PC-9 (cell line): ENCODE results near the gene TPRN. TPM values are rescaled to one million over a fixed set of nuclear protein-coding genes. Genes with fewer than 3 reads are reported as not detected.

Experiments
- BruUV-seq: library from RNA; stranded (reverse); fragments of 400-500 nt; replicated peaks from 2 replicates; lab custom pipeline; 2021; lab: Mats Ljungman, UMichigan
- CTCF ChIA-PET: fragments of 300-600 bp; sonication (Branson Sonifier 250); formaldehyde crosslinking; loops from one replicate; lab custom pipeline; 2022; ENCODE audit warnings: antibody characterized with exemption; lab: Charles Lee
- POLR2A ChIA-PET: fragments of 300-600 bp; sonication (Branson Sonifier 250); formaldehyde crosslinking; loops from one replicate; lab custom pipeline; 2022; ENCODE audit warnings: antibody characterized with exemption; ENCODE audit not compliant: unreplicated experiment; lab: Charles Lee
- DNase-seq, 2 experiments: peaks; one replicate each; pipeline versions ENCODE4 v3.0.0 to v3.0.0-alpha.2; 2015 to 2022; ENCODE audit warnings: mixed read lengths in 1 of 2
- H2AFZ ChIP-seq: fragments of 200-600 bp; sonication (generic); 2 replicates; pipeline ENCODE4 v1.8.1; 2017; ENCODE audit warnings: antibody characterized with exemption
- H3F3A ChIP-seq: fragments of 200-600 bp; sonication (generic); 2 replicates; pipeline ENCODE4 v1.8.1; 2017; ENCODE audit warnings: antibody characterized with exemption, mild to moderate bottlenecking, low read depth; ENCODE audit not compliant: insufficient read depth
- H3K27ac ChIP-seq: fragments of 200-600 bp; sonication (generic); 2 replicates; pipeline ENCODE4 v1.6.1; 2016; ENCODE audit warnings: mixed run types
- H3K27me3 ChIP-seq: fragments of 200-600 bp; sonication (generic); 2 replicates; pipeline ENCODE4 v1.6.1; 2016; ENCODE audit warnings: low read depth, mixed run types; ENCODE audit not compliant: insufficient read depth
- H3K36me3 ChIP-seq: fragments of 200-600 bp; sonication (generic); 2 replicates; pipeline ENCODE4 v1.6.1; 2016; ENCODE audit warnings: low read depth, mixed run types
- H3K4me1 ChIP-seq: fragments of 200-600 bp; sonication (generic); replicated peaks from 2 replicates; pipeline ENCODE4 v1.6.1; 2016; ENCODE audit warnings: mixed run types; ENCODE audit not compliant: insufficient read depth
- H3K4me2 ChIP-seq: fragments of 200-600 bp; sonication (generic); 2 replicates; pipeline ENCODE4 v1.6.1; 2017; ENCODE audit warnings: mixed run types
- H3K4me3 ChIP-seq: fragments of 200-600 bp; sonication (generic); 2 replicates; pipeline ENCODE4 v1.6.1; 2016; ENCODE audit warnings: mixed run types
- H3K79me2 ChIP-seq: fragments of 200-600 bp; sonication (generic); 2 replicates; pipeline ENCODE4 v1.6.1; 2017; ENCODE audit warnings: low read depth, mixed run types
- H3K9me2 ChIP-seq: fragments of 200-600 bp; sonication (generic); 2 replicates; pipeline ENCODE4 v1.8.1; 2017; ENCODE audit warnings: mild to moderate bottlenecking; ENCODE audit not compliant: insufficient read depth
- H3K9me3 ChIP-seq: fragments of 200-600 bp; sonication (generic); 2 replicates; pipeline ENCODE4 v1.8.1; 2016; ENCODE audit warnings: low read depth; ENCODE audit not compliant: insufficient read depth
- H4K20me1 ChIP-seq: fragments of 200-600 bp; sonication (generic); 2 replicates; pipeline ENCODE4 v1.8.1; 2017; ENCODE audit not compliant: insufficient read depth
- CTCF ChIP-seq: fragments of 200-600 bp; sonication (generic); conservative IDR thresholded peaks from 2 replicates; pipeline ENCODE4 v1.6.1; 2017; ENCODE audit warnings: mixed run types, antibody characterized with exemption, mild to moderate bottlenecking, moderate library complexity
- EZH2 ChIP-seq: fragments of 200-600 bp; sonication (generic); IDR thresholded peaks from 2 replicates; pipeline ENCODE4 v1.8.0; 2017; ENCODE audit warnings: antibody characterized with exemption, low read depth
- intact Hi-C: fragments of 100-400 bp; cut with micrococcal nuclease; formaldehyde crosslinking; loops from one replicate; pipeline ENCODE4 v1.10.0; 2022; ENCODE audit not compliant: unreplicated experiment
- total RNA-seq: library from RNA; stranded (reverse); gene quantifications from 2 replicates; pipeline ENCODE4 v1.2.3, GENCODE V29; 2021

Gene TPRN
- total RNA-seq, 1 experiment from 2014 or later, result 61.8 TPM

DNA sequence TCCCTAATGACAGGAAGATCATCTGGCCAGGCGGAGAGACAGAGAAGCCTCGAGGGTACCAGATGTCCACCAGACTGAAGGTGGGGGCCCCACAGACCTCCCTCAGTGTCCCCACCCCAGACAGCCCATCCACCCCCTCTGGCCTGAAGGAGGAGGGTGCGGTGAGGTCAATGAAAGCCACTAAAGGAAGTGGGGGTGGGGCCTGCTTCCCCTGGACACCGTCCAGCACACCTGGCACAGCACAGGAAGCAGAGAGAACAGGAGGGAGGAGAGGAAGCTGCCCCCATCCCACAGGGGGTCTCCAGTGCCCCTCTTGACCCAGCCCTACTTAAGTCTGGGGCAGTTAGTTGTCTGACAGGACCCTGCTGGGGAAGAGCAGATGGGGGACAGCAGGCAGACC is 41.9 kb downstream of the TPRN start:
- no TSS peak for BruUV-seq
- Histone ChIP-seq H3K36me3 (no peaks in the 10 kb centered on the region), H3K4me3 (no peak overlapping the region), H3K27ac (no peak overlapping the region), H3F3A (peaks cover 8% of the 10 kb centered on the region; the same call in 1 of the 2 replicates), H3K4me2 (no peak overlapping the region), H3K79me2 (no peaks in the 10 kb centered on the region), H3K9me3 (no peaks in the 10 kb centered on the region), H3K27me3 (no peaks in the 10 kb centered on the region), H2AFZ (no peak overlapping the region), H4K20me1 (no peaks in the 10 kb centered on the region), H3K4me1 (no peaks in the 10 kb centered on the region), H3K9me2 (no peaks in the 10 kb centered on the region)
- TF ChIP-seq CTCF (no peak), EZH2 (no peak)
- ChIA-PET CTCF (no interaction called here), POLR2A (no interaction called here)
- no peak for DNase-seq
- intact Hi-C loops, result no loop called here

GRCh38 chr9:137157618-137158415 is 42.7 kb downstream of the TPRN start:
- no peak overlapping the region for H3K27ac ChIP-seq
- no peaks in the 10 kb centered on the region for H4K20me1 ChIP-seq
- H3K79me2 ChIP-seq, result no peaks in the 10 kb centered on the region
- no peak for TF ChIP-seq CTCF
- no peak for TF ChIP-seq EZH2
- H3K4me1 ChIP-seq, result no peaks in the 10 kb centered on the region
- BruUV-seq, result no TSS peak
- H2AFZ ChIP-seq, result no peak overlapping the region
- POLR2A ChIA-PET, result interaction anchor here (0.5 kb wide), 2 partner anchors 47 to 66 kb away, joined by 3 to 10 read pairs; no protein-coding TSS in a partner anchor
- no peak overlapping the region for H3K4me3 ChIP-seq
- H3K36me3 ChIP-seq, result no peaks in the 10 kb centered on the region
- no peaks in the 10 kb centered on the region for H3K27me3 ChIP-seq
- CTCF ChIA-PET, result no interaction called here
- H3K9me2 ChIP-seq, result no peaks in the 10 kb centered on the region
- DNase-seq, result no peak
- H3K4me2 ChIP-seq, result no peak overlapping the region
- H3F3A ChIP-seq, result peaks cover 16% of the 10 kb centered on the region
- intact Hi-C loops, result no loop called here
- no peaks in the 10 kb centered on the region for H3K9me3 ChIP-seq

GRCh38 chr9:137156567-137157375 is 43.8 kb downstream of the TPRN start:
- Histone ChIP-seq H2AFZ (no peak overlapping the region), H3K4me1 (no peaks in the 10 kb centered on the region), H3K27ac (no peak overlapping the region), H3K36me3 (no peaks in the 10 kb centered on the region), H3K4me2 (no peak overlapping the region), H3K79me2 (no peaks in the 10 kb centered on the region), H4K20me1 (no peaks in the 10 kb centered on the region), H3F3A (peaks cover 26% of the 10 kb centered on the region), H3K9me3 (no peaks in the 10 kb centered on the region), H3K9me2 (no peaks in the 10 kb centered on the region), H3K27me3 (no peaks in the 10 kb centered on the region), H3K4me3 (no peak overlapping the region)
- no TSS peak for BruUV-seq
- no peak for TF ChIP-seq CTCF
- TF ChIP-seq EZH2, result no peak
- no peak for DNase-seq
- POLR2A ChIA-PET, result interaction anchor here (0.5 kb wide), 2 partner anchors 48 to 67 kb away, joined by 3 to 10 read pairs; no protein-coding TSS in a partner anchor
- CTCF ChIA-PET, result interaction anchor here (0.6 kb wide), 1 partner anchor 11 kb away, joined by 4 read pairs; no protein-coding TSS in a partner anchor
- intact Hi-C loops, result no loop called here
